Caco-2 (cell line): ENCODE data around the gene DTYMK. TPM values are rescaled to one million over a fixed set of nuclear protein-coding genes. Genes with fewer than 3 reads are reported as not detected.

Source experiments
- BruUV-seq: library from RNA; stranded (reverse); fragments of 400-500 nt; replicated peaks from 2 replicates; lab custom pipeline; 2021; lab: Mats Ljungman, UMichigan
- CTCF ChIA-PET: fragments of 300-600 bp; sonication (Branson Sonifier 250); formaldehyde crosslinking; loops from one replicate; lab custom pipeline; 2022; ENCODE audit warnings: antibody characterized with exemption; lab: Charles Lee
- POLR2A ChIA-PET: fragments of 300-600 bp; sonication (Branson Sonifier 250); formaldehyde crosslinking; loops from one replicate; lab custom pipeline; 2022; ENCODE audit warnings: antibody characterized with exemption; lab: Charles Lee
- DNase-seq, 2 experiments: peaks; one replicate each; pipeline versions ENCODE4 v3.0.0 to v3.0.0-alpha.2; 2020 to 2022
- H3K27me3 ChIP-seq: replicated peaks from 2 replicates; pipeline ENCODE4 v1.6.0; 2011; ENCODE audit warnings: low read length; ENCODE audit not compliant: control insufficient read depth, insufficient read depth
- H3K36me3 ChIP-seq: 2 replicates; pipeline ENCODE4 v1.5.1; 2011; ENCODE audit warnings: low read length; ENCODE audit not compliant: control insufficient read depth, insufficient read depth
- H3K4me1 ChIP-seq: fragments of 250-450 bp; sonication (Bioruptor Pico); 2 replicates; pipeline ENCODE4 v1.5.1; 2020; ENCODE audit warnings: mild to moderate bottlenecking
- H3K4me3 ChIP-seq: 2 replicates; pipeline ENCODE4 v1.5.1; 2011; ENCODE audit warnings: low read depth, mild to moderate bottlenecking, control low read depth, low read length
- H3K9me3 ChIP-seq: fragments of 250-450 bp; sonication (Bioruptor Pico); 2 replicates; pipeline ENCODE4 v1.5.1; 2020; ENCODE audit warnings: mild to moderate bottlenecking, moderate library complexity
- H3K27ac Mint-ChIP-seq: one replicate; pipeline ENCODE4 v1.8.0; 2022; ENCODE audit warnings: mixed read lengths; ENCODE audit not compliant: unreplicated experiment
- H3K27me3 Mint-ChIP-seq: one replicate; pipeline ENCODE4 v1.8.0; 2022; ENCODE audit warnings: mixed read lengths; ENCODE audit not compliant: insufficient read depth, unreplicated experiment
- H3K36me3 Mint-ChIP-seq: one replicate; pipeline ENCODE4 v1.8.0; 2022; ENCODE audit warnings: mild to moderate bottlenecking, mixed read lengths; ENCODE audit not compliant: insufficient read depth, unreplicated experiment
- H3K4me1 Mint-ChIP-seq: one replicate; pipeline ENCODE4 v1.8.0; 2022; ENCODE audit warnings: low read depth, mixed read lengths; ENCODE audit not compliant: unreplicated experiment
- H3K4me3 Mint-ChIP-seq: one replicate; pipeline ENCODE4 v1.8.0; 2022; ENCODE audit warnings: mild to moderate bottlenecking, moderate library complexity, mixed read lengths; ENCODE audit not compliant: unreplicated experiment
- H3K9me3 Mint-ChIP-seq: one replicate; pipeline ENCODE4 v1.8.0; 2022; ENCODE audit warnings: mixed read lengths; ENCODE audit not compliant: unreplicated experiment
- CTCF ChIP-seq, 2 experiments: fragments of 200-600 bp in 1 of 2; IDR thresholded peaks; 1 replicate in 1 of 2; 2 replicates in 1 of 2; pipeline versions ENCODE4 v1.5.1 to v1.8.0; 2011 to 2022; ENCODE audit warnings: antibody characterized with exemption in 1 of 2, control low read depth in 1 of 2, inconsistent platforms in 1 of 2, low read depth in 1 of 2, low read length in 1 of 2, mild to moderate bottlenecking in 1 of 2, moderate library complexity in 1 of 2; ENCODE audit not compliant: insufficient read depth in 1 of 2, severe bottlenecking in 1 of 2, unreplicated experiment in 1 of 2
- intact Hi-C: fragments of 100-400 bp; cut with micrococcal nuclease; formaldehyde crosslinking; loops from one replicate; pipeline ENCODE4 v1.10.0; 2022; ENCODE audit not compliant: unreplicated experiment
- total RNA-seq: library from RNA; stranded (reverse); gene quantifications from 2 replicates; pipeline ENCODE4 v1.2.3, GENCODE V29; 2022

Gene DTYMK
- total RNA-seq, 1 experiment from 2014 or later, result 68.4 TPM

GRCh38 chr2:241730671-241731293 lies 44.2 kb upstream of the DTYMK start:
- ChIA-PET POLR2A (no interaction called here), CTCF (no interaction called here)
- H3K27ac Mint-ChIP-seq, result no peak overlapping the region
- no peak for TF ChIP-seq CTCF (IDR thresholded peaks at IDR 0.05; ENCODE audit: insufficient read depth in 1 of 2, low read depth in 1 of 2, low read length in 1 of 2, severe bottlenecking in 1 of 2, unreplicated experiment in 1 of 2)
- H3K4me1 ChIP-seq, result peaks cover 4% of the 10 kb centered on the region; the same call in 1 of the 2 replicates
- H3K9me3 Mint-ChIP-seq, result no peaks in the 10 kb centered on the region
- H3K4me3 ChIP-seq, result no peak overlapping the region
- no peaks in the 10 kb centered on the region for H3K27me3 ChIP-seq
- H3K36me3 ChIP-seq, result no peaks in the 10 kb centered on the region
- no peak for DNase-seq
- intact Hi-C loops, result no loop called here
- H3K9me3 ChIP-seq, result no peaks in the 10 kb centered on the region
- H3K27me3 Mint-ChIP-seq, result no peaks in the 10 kb centered on the region
- no TSS peak for BruUV-seq
- no peaks in the 10 kb centered on the region for H3K4me1 Mint-ChIP-seq
- H3K36me3 Mint-ChIP-seq, result peaks cover 6% of the 10 kb centered on the region
- H3K4me3 Mint-ChIP-seq, result no peak overlapping the region

- BruUV-seq, result no TSS peak
- intact Hi-C loops, result no loop called here
- ChIA-PET CTCF (no interaction called here), POLR2A (no interaction called here)
- no peaks in the 10 kb centered on the region for H3K9me3 ChIP-seq
- H3K4me3 ChIP-seq, result no peak overlapping the region
- H3K4me1 ChIP-seq, result no peaks in the 10 kb centered on the region
- H3K27me3 Mint-ChIP-seq, result no peaks in the 10 kb centered on the region
- no peaks in the 10 kb centered on the region for H3K9me3 Mint-ChIP-seq
- no peak overlapping the region for H3K4me3 Mint-ChIP-seq
- H3K36me3 Mint-ChIP-seq, result peaks cover 6% of the 10 kb centered on the region
- H3K27ac Mint-ChIP-seq, result no peak overlapping the region
- no peaks in the 10 kb centered on the region for H3K36me3 ChIP-seq
- no peak for DNase-seq
- H3K4me1 Mint-ChIP-seq, result no peaks in the 10 kb centered on the region
- no peaks in the 10 kb centered on the region for H3K27me3 ChIP-seq
- TF ChIP-seq CTCF (IDR thresholded peaks at IDR 0.05; ENCODE audit: insufficient read depth in 1 of 2, low read depth in 1 of 2, low read length in 1 of 2, severe bottlenecking in 1 of 2, unreplicated experiment in 1 of 2), result no peak
Observed at GRCh38 chr2:241729868-241730267, 43.3 kb upstream of the DTYMK start.

- ChIA-PET CTCF (no interaction called here), POLR2A (no interaction called here)
- no peaks in the 10 kb centered on the region for H3K27me3 ChIP-seq
- no TSS peak for BruUV-seq
- Mint-ChIP-seq H3K27me3 (no peaks in the 10 kb centered on the region), H3K4me1 (no peaks in the 10 kb centered on the region), H3K27ac (no peak overlapping the region), H3K9me3 (no peaks in the 10 kb centered on the region), H3K36me3 (peaks cover 6% of the 10 kb centered on the region), H3K4me3 (no peak overlapping the region)
- H3K4me1 ChIP-seq, result no peaks in the 10 kb centered on the region
- H3K9me3 ChIP-seq, result no peaks in the 10 kb centered on the region
- DNase-seq, result no peak
- TF ChIP-seq CTCF (IDR thresholded peaks at IDR 0.05; ENCODE audit: insufficient read depth in 1 of 2, low read depth in 1 of 2, low read length in 1 of 2, severe bottlenecking in 1 of 2, unreplicated experiment in 1 of 2), result no peak
- no peaks in the 10 kb centered on the region for H3K36me3 ChIP-seq
- no peak overlapping the region for H3K4me3 ChIP-seq
- intact Hi-C loops, result no loop called here
Observed at GRCh38 chr2:241728627-241729026, 42.0 kb upstream of the DTYMK start.
